Keratinocyte (primary cell): ENCODE results near the gene ITGA6. TPM values are rescaled to one million over a fixed set of nuclear protein-coding genes. Genes with fewer than 3 reads are reported as not detected.
"Not testable (repeated sequence)": the region's sequence is repeated elsewhere in the genome, so short reads cannot be mapped to it uniquely, and the experiment has no call there.

Experiments used
- DNase-seq: peaks from one replicate; pipeline ENCODE4 v3.0.0-alpha.2; 2011; ENCODE audit warnings: low read depth, missing footprints, low spot score
- FAIRE-seq: peaks from 2 replicates; lab custom pipeline; 2011; peaks lifted over from hg19 to GRCh38; lab: Jason Lieb, UNC
- H2AFZ ChIP-seq: 2 replicates; pipeline ENCODE4 v1.6.0; 2012; ENCODE audit warnings: low read length, control low read depth, inconsistent platforms; ENCODE audit not compliant: control insufficient read depth
- H3K27ac ChIP-seq: 2 replicates; pipeline ENCODE4 v1.5.1; 2011; ENCODE audit warnings: low read length; ENCODE audit not compliant: control insufficient read depth, insufficient read depth
- H3K27me3 ChIP-seq: 3 replicates; pipeline ENCODE4 v1.6.0; 2011; ENCODE audit warnings: low read length; ENCODE audit not compliant: control insufficient read depth, insufficient read depth; ENCODE audit errors: extremely low read depth
- H3K36me3 ChIP-seq, 2 experiments: 2 replicates in 1 of 2; 3 replicates in 1 of 2; pipeline ENCODE4 v1.5.1; 2011; ENCODE audit warnings: low read length in 2 of 2, mild to moderate bottlenecking in 1 of 2; ENCODE audit not compliant: control insufficient read depth in 2 of 2, insufficient read depth in 2 of 2; ENCODE audit errors: extremely low read depth in 1 of 2
- H3K4me1 ChIP-seq: 3 replicates; pipeline ENCODE4 v1.5.1; 2011; ENCODE audit warnings: low read length; ENCODE audit not compliant: control insufficient read depth, insufficient read depth; ENCODE audit errors: extremely low read depth
- H3K4me2 ChIP-seq: 3 replicates; pipeline ENCODE4 v1.6.0; 2011; ENCODE audit warnings: low read depth, low read length; ENCODE audit not compliant: control insufficient read depth, insufficient read depth; ENCODE audit errors: extremely low read depth
- H3K4me3 ChIP-seq, 3 experiments: fragments of 200-600 bp in 1 of 3; sonication (generic) in 1 of 3; 2 replicates in 2 of 3; 3 replicates in 1 of 3; pipeline ENCODE4 v1.5.1; 2011 to 2016; ENCODE audit warnings: low read length in 3 of 3, mild to moderate bottlenecking in 3 of 3, control low read depth in 2 of 3, inconsistent platforms in 1 of 3, low read depth in 1 of 3, mixed read lengths in 1 of 3, mixed run types in 1 of 3, moderate library complexity in 1 of 3; ENCODE audit not compliant: control insufficient read depth in 2 of 3, insufficient read depth in 2 of 3; ENCODE audit errors: extremely low read depth in 1 of 3
- H3K79me2 ChIP-seq: 2 replicates; pipeline ENCODE4 v1.6.0; 2012; ENCODE audit warnings: low read length; ENCODE audit not compliant: control insufficient read depth, insufficient read depth
- H3K9ac ChIP-seq: 3 replicates; pipeline ENCODE4 v1.6.0; 2011; ENCODE audit warnings: low read length; ENCODE audit not compliant: control insufficient read depth, insufficient read depth; ENCODE audit errors: extremely low read depth
- H3K9me1 ChIP-seq: 3 replicates; pipeline ENCODE4 v1.6.0; 2011; ENCODE audit warnings: low read length; ENCODE audit not compliant: control insufficient read depth, insufficient read depth; ENCODE audit errors: extremely low read depth
- H3K9me3 ChIP-seq: 2 replicates; pipeline ENCODE4 v1.5.1; 2012; ENCODE audit warnings: low read depth, low read length; ENCODE audit not compliant: control insufficient read depth
- H4K20me1 ChIP-seq: 3 replicates; pipeline ENCODE4 v1.6.0; 2011; ENCODE audit warnings: low read length; ENCODE audit not compliant: control insufficient read depth, insufficient read depth; ENCODE audit errors: extremely low read depth
- CTCF ChIP-seq, 3 experiments: IDR thresholded peaks in 1 of 3; conservative IDR thresholded peaks in 1 of 3; optimal IDR thresholded peaks in 1 of 3; 2 replicates in 2 of 3; 3 replicates in 1 of 3; pipeline versions ENCODE3 to v1.5.1; 2011; ENCODE audit warnings: low read length in 3 of 3, mild to moderate bottlenecking in 3 of 3, moderate library complexity in 2 of 3, control low read depth in 1 of 3, inconsistent platforms in 1 of 3; ENCODE audit not compliant: insufficient read depth in 2 of 3; ENCODE audit errors: extremely low read depth in 1 of 3
- EZH2 ChIP-seq: IDR thresholded peaks from one replicate; pipeline ENCODE4 v1.6.1; 2012; ENCODE audit warnings: inconsistent platforms, mild to moderate bottlenecking, low read length, moderate library complexity
- dilution Hi-C: fragments of 300-500 bp; cut with MboI; formaldehyde crosslinking; loops from one replicate; pipeline ENCODE4 v1.7.0; 2020; ENCODE audit warnings: low sequenced_read_pairs; ENCODE audit not compliant: extremely low pct_ligation_motif_present
- polyA plus RNA-seq, 5 experiments: library from polyadenylated mRNA; depleted of rRNA in 3 of 5; stranded (reverse) in 3 of 5; stranded (forward) in 1 of 5; unstranded in 1 of 5; fragments of >200 nt; gene quantifications; 1 replicate in 1 of 5; 2 replicates in 3 of 5; 3 replicates in 1 of 5; pipeline versions ENCODE4 v1.2.1 to v1.2.3, GENCODE V29; 2011 to 2012; ENCODE audit warnings: missing spikeins in 2 of 5, low read depth in 1 of 5, low replicate concordance in 1 of 5

The ITGA6 gene
- polyA plus RNA-seq, 1 donor (not counting 4 experiments of a cell fraction or from before 2014, with no cell fraction given): 441 TPM

GRCh38 chr2:172533687-172534086 lies 106.3 kb downstream of the ITGA6 start:
- no peak overlapping the region for H3K4me3 ChIP-seq
- H3K36me3 ChIP-seq: no peaks in the 10 kb centered on the region
- no peaks in the 10 kb centered on the region for H3K4me1 ChIP-seq
- FAIRE-seq (no peak), DNase-seq (no peak)
- no peaks in the 10 kb centered on the region for H3K79me2 ChIP-seq
- dilution Hi-C loops: no loop called here
- H3K9me3 ChIP-seq: no peaks in the 10 kb centered on the region
- no peak overlapping the region for H3K4me2 ChIP-seq
- no peak overlapping the region for H2AFZ ChIP-seq
- no peak overlapping the region for H3K9ac ChIP-seq
- TF ChIP-seq CTCF (optimal IDR thresholded peaks at IDR 0.05 in 1 of 3, IDR thresholded peaks at IDR 0.05 in 1 of 3, conservative IDR thresholded peaks at IDR 0.05 in 1 of 3; ENCODE audit: extremely low read depth in 1 of 3, insufficient read depth in 2 of 3, low read length in 3 of 3) (no peak), EZH2 (no peak)
- no peak overlapping the region for H3K27ac ChIP-seq
- H3K27me3 ChIP-seq: no peaks in the 10 kb centered on the region
- H4K20me1 ChIP-seq: no peaks in the 10 kb centered on the region
- no peaks in the 10 kb centered on the region for H3K9me1 ChIP-seq

GRCh38 chr2:172535119-172535518 lies 107.7 kb downstream of the ITGA6 start:
- TF ChIP-seq EZH2 (no peak), CTCF (optimal IDR thresholded peaks at IDR 0.05 in 1 of 3, IDR thresholded peaks at IDR 0.05 in 1 of 3, conservative IDR thresholded peaks at IDR 0.05 in 1 of 3; ENCODE audit: extremely low read depth in 1 of 3, insufficient read depth in 2 of 3, low read length in 3 of 3) (no peak)
- dilution Hi-C loops: no loop called here
- no peak for FAIRE-seq

DNA sequence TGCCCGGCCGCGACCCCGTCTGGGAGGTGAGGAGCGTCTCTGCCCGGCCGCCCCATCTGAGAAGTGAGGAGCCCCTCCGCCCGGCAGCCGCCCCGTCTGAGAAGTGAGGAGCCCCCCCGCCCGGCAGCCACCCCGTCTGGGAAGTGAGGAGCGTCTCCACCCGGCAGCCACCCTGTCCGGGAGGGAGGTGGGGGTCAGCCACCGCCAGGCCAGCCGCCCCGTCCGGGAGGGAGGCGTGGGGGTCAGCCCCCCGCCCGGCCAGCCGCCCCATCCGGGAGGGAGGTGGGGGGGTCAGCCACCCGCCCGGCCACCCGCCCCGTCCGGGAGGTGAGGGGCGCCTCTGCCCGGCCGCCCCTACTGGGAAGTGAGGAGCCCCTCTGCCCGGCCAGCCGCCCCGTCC lies 110.5 kb downstream of the ITGA6 start:
- H2AFZ ChIP-seq, H3K4me1 ChIP-seq, dilution Hi-C loops, H3K79me2 ChIP-seq, DNase-seq, H3K9me1 ChIP-seq, H3K27ac ChIP-seq, FAIRE-seq, H3K9ac ChIP-seq, H3K9me3 ChIP-seq, H3K27me3 ChIP-seq, H4K20me1 ChIP-seq, H3K36me3 ChIP-seq, H3K4me2 ChIP-seq, H3K4me3 ChIP-seq: not testable (repeated sequence)

More at GRCh38 chr2:172535119-172535518, 107.7 kb downstream of the ITGA6 start:
- H3K9me1 ChIP-seq: no peaks in the 10 kb centered on the region
- H3K4me3 ChIP-seq: no peak overlapping the region
- H3K9ac ChIP-seq: no peak overlapping the region
- H3K27ac ChIP-seq: no peak overlapping the region
- no peaks in the 10 kb centered on the region for H4K20me1 ChIP-seq
- no peaks in the 10 kb centered on the region for H3K79me2 ChIP-seq
- no peak for DNase-seq
- no peaks in the 10 kb centered on the region for H3K27me3 ChIP-seq
- H3K4me1 ChIP-seq: no peaks in the 10 kb centered on the region
- H3K9me3 ChIP-seq: no peaks in the 10 kb centered on the region
- no peak overlapping the region for H3K4me2 ChIP-seq
- no peak overlapping the region for H2AFZ ChIP-seq
- no peaks in the 10 kb centered on the region for H3K36me3 ChIP-seq
